Glutamatergic neuron (in vitro differentiated cells): ENCODE results near the gene PKP4. TPM values are rescaled to one million over a fixed set of nuclear protein-coding genes. Genes with fewer than 3 reads are reported as not detected.

ENCODE experiments used
- DNase-seq: peaks from one replicate; pipeline ENCODE4 v3.0.0; 2022
- H3K27ac Mint-ChIP-seq: one replicate; pipeline ENCODE4 v1.8.0; 2020; ENCODE audit warnings: mild to moderate bottlenecking, mixed read lengths, inconsistent platforms; ENCODE audit not compliant: unreplicated experiment
- H3K27me3 Mint-ChIP-seq: one replicate; pipeline ENCODE4 v1.8.0; 2020; ENCODE audit warnings: mild to moderate bottlenecking, moderate library complexity, mixed read lengths, inconsistent platforms; ENCODE audit not compliant: unreplicated experiment
- H3K36me3 Mint-ChIP-seq: one replicate; pipeline ENCODE4 v1.8.0; 2020; ENCODE audit warnings: mild to moderate bottlenecking, mixed read lengths, inconsistent platforms; ENCODE audit not compliant: unreplicated experiment
- H3K4me1 Mint-ChIP-seq: one replicate; pipeline ENCODE4 v1.8.0; 2020; ENCODE audit warnings: mild to moderate bottlenecking, low read depth, mixed read lengths, inconsistent platforms; ENCODE audit not compliant: unreplicated experiment
- H3K4me3 Mint-ChIP-seq: one replicate; pipeline ENCODE4 v1.8.0; 2020; ENCODE audit warnings: mild to moderate bottlenecking, mixed read lengths, inconsistent platforms; ENCODE audit not compliant: unreplicated experiment
- H3K9me3 Mint-ChIP-seq: one replicate; pipeline ENCODE4 v1.8.0; 2020; ENCODE audit warnings: mild to moderate bottlenecking, moderate library complexity, mixed read lengths, inconsistent platforms; ENCODE audit not compliant: unreplicated experiment
- CTCF ChIP-seq: fragments of 200-600 bp; sonication (generic); IDR thresholded peaks from one replicate; pipeline ENCODE4 v1.5.0; 2021; ENCODE audit not compliant: partially characterized antibody, unreplicated experiment
- total RNA-seq: library from RNA; stranded (reverse); fragmentation: NEBNext Ultra II Directional; extraction: Animal tissue kit (Norgen Biotek cat#: 25700); gene quantifications from one replicate; pipeline ENCODE4 v1.2.1, GENCODE V29; 2021; ENCODE audit not compliant: unreplicated experiment

Gene PKP4
- total RNA-seq, 1 donor from 2014 or later = 25.0 TPM

- DNase-seq = no peak
- no peak for TF ChIP-seq CTCF
- H3K27me3 Mint-ChIP-seq = peaks cover 2% of the 10 kb centered on the region
- no peak overlapping the region for H3K4me3 Mint-ChIP-seq
- H3K9me3 Mint-ChIP-seq = no peaks in the 10 kb centered on the region
- no peak overlapping the region for H3K27ac Mint-ChIP-seq
- H3K36me3 Mint-ChIP-seq = no peaks in the 10 kb centered on the region
- peaks cover 9% of the 10 kb centered on the region for H3K4me1 Mint-ChIP-seq
These were observed 57.1 kb downstream of the PKP4 start for GRCh38 chr2:158513841-158514240.

- H3K36me3 Mint-ChIP-seq = no peaks in the 10 kb centered on the region
- H3K27me3 Mint-ChIP-seq = peaks cover 2% of the 10 kb centered on the region
- no peak for DNase-seq
- H3K27ac Mint-ChIP-seq = no peak overlapping the region
- peaks cover 8% of the 10 kb centered on the region for H3K4me1 Mint-ChIP-seq
- H3K4me3 Mint-ChIP-seq = no peak overlapping the region
- TF ChIP-seq CTCF = no peak
- H3K9me3 Mint-ChIP-seq = no peaks in the 10 kb centered on the region
These were observed 61.3 kb downstream of the PKP4 start for GRCh38 chr2:158518084-158518483.

- DNase-seq = no peak
- H3K4me1 Mint-ChIP-seq = peaks cover 5% of the 10 kb centered on the region
- no peaks in the 10 kb centered on the region for H3K27me3 Mint-ChIP-seq
- no peak overlapping the region for H3K27ac Mint-ChIP-seq
- no peak overlapping the region for H3K4me3 Mint-ChIP-seq
- no peaks in the 10 kb centered on the region for H3K36me3 Mint-ChIP-seq
- H3K9me3 Mint-ChIP-seq = no peaks in the 10 kb centered on the region
- no peak for TF ChIP-seq CTCF
These were observed 62.7 kb downstream of the PKP4 start for GRCh38 chr2:158519481-158519880.

DNA sequence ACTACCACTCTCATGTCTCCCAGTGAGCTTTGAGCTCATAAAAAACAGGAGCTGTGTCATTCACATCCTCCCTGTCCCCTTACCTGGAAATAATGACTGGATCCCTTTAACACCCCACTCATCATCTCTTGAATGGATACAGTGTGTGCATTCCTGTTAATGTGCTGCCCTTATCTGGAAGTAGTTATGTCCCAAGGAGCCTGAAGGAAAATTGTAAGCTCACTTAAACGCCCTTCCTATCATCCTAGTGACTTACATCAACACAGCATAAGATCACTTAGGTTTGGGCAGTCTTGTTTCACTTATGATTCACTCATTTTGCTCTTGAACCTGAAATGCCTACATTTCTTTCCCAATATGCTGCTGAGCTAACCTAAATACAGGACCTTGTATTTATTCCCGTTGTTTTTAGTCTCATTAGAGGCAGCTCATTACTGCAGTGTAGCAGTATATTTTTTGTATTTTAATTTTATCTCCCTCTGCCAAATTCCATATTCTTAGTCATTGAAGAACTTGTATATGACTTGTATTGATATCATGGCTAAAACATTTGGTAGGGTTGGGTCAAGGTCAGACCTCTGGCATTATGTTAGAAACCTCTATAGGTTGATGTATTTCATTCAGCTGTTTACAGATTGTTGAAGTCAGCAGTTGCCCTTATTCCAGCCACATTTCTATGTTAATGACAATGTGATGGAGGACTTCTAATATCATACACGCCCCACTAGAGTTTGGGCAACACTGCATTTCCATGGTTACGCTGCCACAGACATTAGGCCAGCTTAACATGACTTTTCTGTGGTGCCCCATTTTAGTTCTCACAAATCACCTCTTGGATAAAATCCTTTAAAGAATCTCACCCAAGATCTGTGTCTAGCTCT is 72.9 kb downstream of the PKP4 start:
- H3K9me3 Mint-ChIP-seq = no peaks in the 10 kb centered on the region
- H3K36me3 Mint-ChIP-seq = no peaks in the 10 kb centered on the region
- no peak for DNase-seq
- no peak for TF ChIP-seq CTCF
- H3K27ac Mint-ChIP-seq = no peak overlapping the region
- H3K4me3 Mint-ChIP-seq = no peak overlapping the region
- H3K4me1 Mint-ChIP-seq = peaks cover 5% of the 10 kb centered on the region
- H3K27me3 Mint-ChIP-seq = no peaks in the 10 kb centered on the region

DNA sequence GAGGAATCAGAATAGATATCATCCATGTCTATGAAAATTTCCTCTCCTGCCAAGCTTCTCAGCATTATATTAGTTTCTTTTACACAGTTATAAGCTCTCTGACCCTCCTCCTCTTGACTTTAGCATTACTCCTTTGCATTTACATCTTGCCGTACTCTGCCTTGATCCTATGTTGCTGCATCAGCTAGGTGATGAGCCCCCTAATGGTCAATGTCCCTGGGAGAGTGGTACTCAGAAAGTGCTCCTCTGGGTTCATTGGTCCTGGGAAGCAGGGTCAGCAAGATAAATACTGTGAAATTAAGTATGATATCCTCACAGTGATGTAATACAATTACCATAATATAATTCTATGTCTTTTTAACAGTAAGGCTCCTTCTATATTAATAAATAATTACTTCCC is 74.1 kb downstream of the PKP4 start:
- no peak for DNase-seq
- no peak for TF ChIP-seq CTCF
- H3K4me3 Mint-ChIP-seq = no peak overlapping the region
- no peaks in the 10 kb centered on the region for H3K9me3 Mint-ChIP-seq
- H3K36me3 Mint-ChIP-seq = no peaks in the 10 kb centered on the region
- no peak overlapping the region for H3K27ac Mint-ChIP-seq
- H3K27me3 Mint-ChIP-seq = no peaks in the 10 kb centered on the region
- H3K4me1 Mint-ChIP-seq = peaks cover 5% of the 10 kb centered on the region
